ENCODE data around the gene FGG. TPM values are rescaled to one million over a fixed set of nuclear protein-coding genes. Genes with fewer than 3 reads are reported as not detected.

Gene FGG
- total RNA-seq, 1 experiment from 2014 or later: not detected

Other genes starting within 250 kb of the FGG start
- gene DCHS2, start 120.9 kb downstream of the FGG start, total RNA-seq (2014; rRNA removed; shearing (Covaris generic)): 0.15 and 0.40 TPM in 2 replicates
- 45.7 and 58.4 TPM in 2 replicates for gene PLRG1, start 62.3 kb downstream of the FGG start, total RNA-seq (2014; rRNA removed; shearing (Covaris generic))
- not detected in 2 replicates for gene FGB, start 49.6 kb downstream of the FGG start, total RNA-seq (2014; rRNA removed; shearing (Covaris generic))
- gene FGA, start 21.9 kb downstream of the FGG start, total RNA-seq (2014; rRNA removed; shearing (Covaris generic)): not detected in 2 replicates
- gene LRAT, start 131.3 kb upstream of the FGG start, total RNA-seq (2014; rRNA removed; shearing (Covaris generic)): 0.03 and 0.17 TPM in 2 replicates
- gene RBM46, start 168.6 kb upstream of the FGG start, total RNA-seq (2014; rRNA removed; shearing (Covaris generic)): not detected in 2 replicates

Measured in Daoy (cell line).